ENCODE measurements around the gene SLIT1. TPM values are rescaled to one million over a fixed set of nuclear protein-coding genes. Genes with fewer than 3 reads are reported as not detected.

Gene SLIT1
- total and polyA plus RNA-seq, 2 of the 8 experiments (the other 6 are each of a cell fraction or from before 2014, with no cell fraction given): 0.70 to 0.88 TPM

- no peak for TF ChIP-seq CBX5 (IDR thresholded peaks at IDR 0.05; ENCODE audit: low read depth, low read length)
Observed at GRCh38 chr10:97106207-97106606, 79.6 kb downstream of the SLIT1 start (continued).

Data from H1 (cell line).